ENCODE results near the gene CAT.

DNA sequence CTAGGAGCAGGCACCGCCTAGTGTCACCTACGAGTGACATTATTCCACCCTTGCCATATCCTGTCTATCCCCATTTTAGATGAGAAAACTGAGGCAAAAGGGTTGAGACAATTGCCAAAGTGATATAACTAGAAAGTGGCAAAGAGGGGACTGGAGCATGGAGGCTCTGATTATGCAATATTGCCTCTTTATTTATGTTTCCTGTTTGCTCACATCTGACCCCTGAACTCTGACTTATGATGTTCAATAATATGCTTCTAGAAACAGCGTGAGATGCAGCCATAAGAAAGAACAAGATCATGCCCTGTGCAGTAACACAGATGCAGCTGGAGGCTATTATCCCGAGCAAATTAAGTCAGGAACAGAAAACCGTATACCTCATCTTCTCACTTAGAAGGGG is 67.1 kb downstream of the CAT start:
- TF ChIP-seq, protein P1, sequence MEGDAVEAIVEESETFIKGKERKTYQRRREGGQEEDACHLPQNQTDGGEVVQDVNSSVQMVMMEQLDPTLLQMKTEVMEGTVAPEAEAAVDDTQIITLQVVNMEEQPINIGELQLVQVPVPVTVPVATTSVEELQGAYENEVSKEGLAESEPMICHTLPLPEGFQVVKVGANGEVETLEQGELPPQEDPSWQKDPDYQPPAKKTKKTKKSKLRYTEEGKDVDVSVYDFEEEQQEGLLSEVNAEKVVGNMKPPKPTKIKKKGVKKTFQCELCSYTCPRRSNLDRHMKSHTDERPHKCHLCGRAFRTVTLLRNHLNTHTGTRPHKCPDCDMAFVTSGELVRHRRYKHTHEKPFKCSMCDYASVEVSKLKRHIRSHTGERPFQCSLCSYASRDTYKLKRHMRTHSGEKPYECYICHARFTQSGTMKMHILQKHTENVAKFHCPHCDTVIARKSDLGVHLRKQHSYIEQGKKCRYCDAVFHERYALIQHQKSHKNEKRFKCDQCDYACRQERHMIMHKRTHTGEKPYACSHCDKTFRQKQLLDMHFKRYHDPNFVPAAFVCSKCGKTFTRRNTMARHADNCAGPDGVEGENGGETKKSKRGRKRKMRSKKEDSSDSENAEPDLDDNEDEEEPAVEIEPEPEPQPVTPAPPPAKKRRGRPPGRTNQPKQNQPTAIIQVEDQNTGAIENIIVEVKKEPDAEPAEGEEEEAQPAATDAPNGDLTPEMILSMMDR (IDR thresholded peaks at IDR 0.05; ENCODE audit: insufficient read depth, low read length, poor library complexity, severe bottlenecking) = no peak
- TF ChIP-seq EZH2phosphoT487 (conservative IDR thresholded peaks at IDR 0.05; ENCODE audit: low read length) = no peak
